ENCODE data around the gene C9orf40. TPM values are rescaled to one million over a fixed set of nuclear protein-coding genes. Genes with fewer than 3 reads are reported as not detected.

The C9orf40 gene
- total RNA-seq, 1 donor from 2014 or later = 3.1 TPM

DNA sequence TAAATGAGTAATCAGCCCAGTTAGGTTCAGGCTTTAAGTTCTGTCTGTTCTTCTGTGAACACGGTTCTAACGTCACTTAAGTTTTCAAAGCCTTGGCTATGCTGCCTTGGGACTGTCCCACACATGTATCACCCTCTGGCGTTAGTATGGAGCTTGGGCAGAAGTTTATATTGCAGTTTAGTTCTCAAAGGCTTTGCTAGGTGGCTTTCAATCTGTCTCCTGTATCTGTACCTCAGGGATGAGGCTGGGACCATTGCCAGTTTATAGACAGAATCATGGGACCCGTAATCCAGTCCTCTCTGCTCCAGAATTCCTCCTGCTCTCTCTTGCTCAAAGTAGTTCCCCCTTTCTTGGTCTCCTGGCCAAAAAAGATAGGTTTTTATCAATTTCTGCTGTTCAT is 12.1 kb downstream of the C9orf40 start:
- no peak for DNase-seq (ENCODE audit: low read depth)

DNA sequence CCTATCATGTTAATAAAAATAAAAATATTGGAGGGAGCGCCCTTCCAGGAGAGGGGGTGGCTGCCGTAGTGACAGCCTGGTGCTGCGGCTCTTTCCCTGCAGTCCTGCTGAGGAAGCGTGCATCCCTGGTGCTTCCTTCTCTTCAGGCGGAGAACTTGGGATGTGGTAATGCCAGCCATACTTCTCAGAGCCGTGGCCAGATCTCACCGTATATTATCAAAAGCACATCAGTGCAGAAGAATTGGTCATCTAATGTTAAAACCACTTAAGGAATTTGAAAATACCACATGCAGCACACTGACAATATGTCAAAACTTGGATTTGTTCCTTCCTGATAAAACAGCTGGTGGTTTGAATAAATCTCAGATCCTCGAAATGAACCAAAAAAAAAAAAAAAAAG is 17.7 kb downstream of the C9orf40 start:
- DNase-seq (ENCODE audit: low read depth) = no peak

DNA sequence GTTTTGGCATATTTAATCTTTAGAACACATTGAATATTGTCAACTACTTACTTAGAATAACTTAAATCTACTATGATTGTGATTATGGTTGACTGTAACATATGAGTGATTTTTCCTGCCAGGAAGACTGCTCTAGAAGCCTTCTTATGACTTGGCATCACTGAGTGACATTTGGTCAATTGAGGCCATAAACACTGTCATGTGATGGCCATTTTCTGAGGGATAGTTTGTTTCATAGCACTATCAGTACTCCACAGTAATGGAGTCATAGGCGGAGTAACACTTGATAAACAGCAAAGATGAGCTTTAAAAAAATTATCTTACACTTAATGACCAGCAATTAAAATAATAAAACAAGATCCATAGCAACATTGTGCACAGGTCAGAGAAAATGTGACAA is 31.0 kb downstream of the C9orf40 start:
- DNase-seq (ENCODE audit: low read depth) = no peak

- peak; percentile 4 for DNase-seq (ENCODE audit: low read depth)
These were observed 31.6 kb downstream of the C9orf40 start for GRCh38 chr9:74920944-74921626.

DNA sequence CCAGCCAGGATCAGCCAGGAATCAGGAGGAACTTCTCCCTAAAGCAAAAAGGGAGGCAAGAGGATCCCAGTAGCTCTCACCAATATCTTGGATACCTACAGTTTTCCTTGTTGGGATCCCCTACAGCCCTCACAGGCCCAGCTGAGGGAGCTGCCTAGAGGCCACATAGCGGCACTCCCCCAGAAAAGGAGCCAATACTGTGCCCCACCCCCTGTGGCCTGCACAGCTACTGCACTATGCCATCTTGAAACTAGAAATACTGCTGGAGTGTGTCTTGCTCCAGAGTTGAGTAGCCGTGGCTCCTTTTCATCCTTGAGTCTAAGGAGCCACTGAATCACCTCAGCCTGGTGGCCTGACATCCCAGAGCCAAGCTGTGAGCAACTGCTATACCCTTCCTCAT is 42.7 kb downstream of the C9orf40 start:
- no peak for DNase-seq (ENCODE audit: low read depth)

DNA sequence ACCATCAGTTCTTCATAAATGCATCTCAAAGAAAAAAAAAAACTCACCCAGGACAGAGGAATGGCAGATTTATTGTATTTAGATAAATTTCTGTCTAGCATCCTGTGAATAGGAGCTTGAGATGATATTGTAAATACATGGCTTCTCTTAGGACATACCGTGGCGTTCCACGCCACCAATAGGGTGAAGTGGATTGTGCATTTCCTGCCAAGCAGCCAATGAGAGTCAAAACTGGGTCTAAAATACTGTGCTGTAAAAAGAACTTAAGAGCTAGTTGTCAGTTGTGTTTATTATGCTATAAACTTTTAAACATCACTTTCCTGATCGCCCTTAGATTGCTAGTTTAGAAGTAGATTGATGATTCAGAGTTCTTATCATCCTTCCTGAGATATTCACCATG is 44.0 kb downstream of the C9orf40 start:
- DNase-seq (ENCODE audit: low read depth) = no peak

DNA sequence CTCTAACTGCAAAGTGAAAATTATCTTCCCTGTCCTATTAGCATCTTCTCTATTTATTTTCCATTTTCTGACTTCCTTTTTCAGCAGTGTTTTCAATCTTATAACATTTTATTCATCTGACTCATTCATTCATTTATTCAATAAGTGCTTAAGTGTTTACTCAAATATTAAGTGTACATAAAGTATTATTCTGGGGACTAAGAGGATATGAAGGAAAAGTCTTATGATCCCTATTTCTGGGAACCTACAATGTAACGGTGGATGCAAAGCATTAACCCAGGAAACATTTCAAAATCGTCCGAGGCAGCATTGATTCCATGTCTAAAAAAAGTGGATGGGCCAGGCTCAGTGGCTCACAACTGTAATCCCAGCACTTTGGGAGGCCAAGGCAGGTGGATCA is 45.6 kb downstream of the C9orf40 start:
- no peak for DNase-seq (ENCODE audit: low read depth)

DNA sequence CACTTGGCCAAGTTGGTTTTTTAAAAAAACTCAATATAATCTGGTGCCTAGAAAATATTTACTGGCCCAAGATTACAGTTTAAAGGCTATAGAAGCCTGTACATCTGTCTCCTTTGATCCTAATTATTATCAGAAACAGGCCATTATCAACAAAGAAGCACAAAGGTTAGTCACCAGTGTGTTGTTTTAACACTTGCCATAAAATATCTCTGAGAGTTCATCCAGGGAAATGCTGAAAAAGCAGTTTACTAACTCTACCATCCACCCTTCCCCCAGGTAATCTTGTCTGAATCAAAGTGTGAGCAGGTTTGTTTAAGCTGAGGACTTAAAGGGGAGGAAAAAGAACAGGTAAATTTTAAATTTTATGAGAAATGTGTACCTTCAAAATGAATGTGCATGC is 51.7 kb downstream of the C9orf40 start:
- no peak for DNase-seq (ENCODE audit: low read depth)

Other genes with a start within 250 kb of the C9orf40 start
- 0.15 and 0.17 TPM in 2 replicates for gene TRPM6, start 65.0 kb downstream of the C9orf40 start, total RNA-seq
- 43.4 and 46.4 TPM in 2 replicates for gene CARNMT1, start 75.4 kb upstream of the C9orf40 start, total RNA-seq
- gene NMRK1, start 135.2 kb upstream of the C9orf40 start, total RNA-seq = 14.6 and 24.8 TPM in 2 replicates
- gene OSTF1, start 135.6 kb upstream of the C9orf40 start, total RNA-seq = 37.2 and 81.6 TPM in 2 replicates